NCI-H146 (cell line): ENCODE measurements around the gene EYS.
"Not testable (repeated sequence)": the region's sequence is repeated elsewhere in the genome, so short reads cannot be mapped to it uniquely, and the experiment has no call there.

Source experiments
- DNase-seq: peaks from one replicate; lab custom pipeline; 2025; lab: John Stamatoyannopoulos, UW

Gene EYS

DNA sequence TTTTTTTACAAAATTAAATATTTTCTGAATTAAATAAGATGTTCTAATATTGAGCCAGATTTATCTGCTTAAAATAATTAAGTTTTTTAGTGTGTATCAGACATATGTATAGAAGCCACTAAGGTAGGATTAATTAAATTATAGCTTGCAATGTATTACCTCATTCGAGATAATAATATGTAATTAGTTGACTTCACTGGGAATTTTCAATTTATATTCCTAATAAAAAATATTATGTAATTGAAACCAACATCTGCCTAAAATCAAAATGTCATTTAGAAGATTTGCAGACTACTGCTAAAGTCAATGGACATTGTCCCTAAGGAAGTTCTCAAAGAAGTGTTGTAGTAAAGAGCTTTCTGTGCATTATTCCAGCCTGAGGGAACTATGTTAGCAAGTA, 254.7 kb downstream of the EYS start:
- DNase-seq = no peak

DNA sequence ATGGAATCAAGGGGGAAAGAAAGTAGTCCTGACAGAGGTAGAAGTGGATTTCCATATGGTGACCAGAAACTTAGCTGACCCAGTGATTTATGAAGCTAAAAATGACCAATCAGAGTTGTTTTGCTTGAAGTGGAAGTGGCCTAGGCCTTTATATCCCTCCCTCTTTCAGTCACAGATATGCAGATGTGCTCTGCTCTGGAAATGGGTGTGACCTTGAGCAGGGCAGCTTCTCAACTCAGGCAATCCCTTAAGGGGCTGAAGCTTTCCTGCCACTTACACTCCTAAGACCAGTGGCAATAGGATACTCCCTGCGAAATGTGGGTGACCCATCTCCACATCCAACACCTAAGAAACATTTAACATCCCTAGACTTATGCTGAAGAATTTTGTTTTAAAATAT, 256.6 kb downstream of the EYS start:
- no peak for DNase-seq

DNA sequence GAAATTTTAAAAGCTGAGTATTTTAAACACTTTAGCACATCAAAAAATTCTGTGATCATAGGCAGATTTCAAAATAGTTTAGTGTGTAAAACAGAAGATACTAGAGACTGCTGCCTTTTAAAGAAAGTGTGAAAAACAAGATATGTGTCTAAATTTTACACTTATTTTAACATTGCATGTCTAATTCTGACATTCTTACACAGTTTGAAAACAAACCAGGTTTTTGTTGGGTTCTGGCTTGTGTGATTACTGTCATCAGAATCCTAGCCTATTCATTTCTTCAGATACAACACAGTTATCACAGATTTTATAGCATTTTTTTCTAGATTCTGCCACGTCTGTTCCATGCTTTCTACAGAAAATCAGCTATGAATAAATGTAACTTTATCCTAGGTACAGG, 257.1 kb downstream of the EYS start:
- DNase-seq = no peak

DNA sequence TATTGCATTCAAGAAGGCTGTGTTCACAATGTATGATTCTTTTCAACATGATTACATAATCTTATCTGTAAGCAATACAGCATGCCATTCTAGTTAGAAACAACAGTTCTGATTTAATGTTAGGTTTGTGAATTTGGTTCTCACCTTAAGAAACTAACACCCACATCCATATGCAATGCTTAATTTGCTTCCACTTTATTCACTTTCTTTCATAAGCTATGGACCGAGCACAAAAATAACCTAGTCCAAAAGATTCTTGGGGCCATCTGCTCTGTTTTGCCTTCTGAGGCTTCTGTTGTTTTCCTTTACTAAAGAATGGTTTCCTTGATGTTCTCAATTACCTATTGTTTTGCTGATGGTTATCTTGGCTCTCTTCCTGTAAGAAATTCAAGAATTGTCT, 258.2 kb downstream of the EYS start:
- DNase-seq = no peak

DNA sequence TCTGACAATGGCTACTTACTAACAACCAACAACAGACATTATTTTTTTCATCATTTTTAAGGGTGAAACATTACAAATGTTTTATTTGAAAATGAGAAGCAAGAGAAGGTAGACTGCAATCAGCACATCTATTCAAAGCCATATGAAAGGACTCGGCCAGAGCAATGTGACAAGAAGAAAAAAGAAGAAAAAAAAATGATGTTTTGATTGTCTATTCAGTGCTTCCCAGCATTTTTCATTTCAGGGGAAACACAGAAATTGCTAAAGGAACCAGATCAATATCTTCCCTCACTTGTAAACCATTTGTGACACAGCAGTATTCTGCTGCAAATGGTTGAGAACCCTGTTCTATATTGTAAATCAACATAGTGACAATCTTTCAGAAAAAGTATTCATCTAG, 270.7 kb downstream of the EYS start:
- no peak for DNase-seq

DNA sequence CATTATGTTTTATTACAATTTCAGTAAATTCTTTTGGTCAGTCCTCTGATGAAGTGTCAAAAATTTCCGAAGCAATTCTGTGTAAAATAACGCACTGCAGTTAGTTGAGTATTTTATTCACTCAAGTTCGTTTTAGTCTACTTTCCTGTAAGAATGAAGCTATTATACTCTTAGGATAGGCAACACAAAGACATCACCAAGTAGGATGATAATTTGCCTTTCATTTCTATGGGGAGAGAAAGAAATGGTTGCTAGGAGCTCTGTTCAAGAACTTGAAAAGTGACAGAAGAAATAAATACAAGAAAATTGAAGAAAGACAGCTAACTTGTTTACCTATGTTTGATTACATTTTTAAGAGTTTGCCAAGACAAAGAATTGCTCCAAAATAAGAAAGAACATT, 290.4 kb downstream of the EYS start:
- DNase-seq = no peak

DNA sequence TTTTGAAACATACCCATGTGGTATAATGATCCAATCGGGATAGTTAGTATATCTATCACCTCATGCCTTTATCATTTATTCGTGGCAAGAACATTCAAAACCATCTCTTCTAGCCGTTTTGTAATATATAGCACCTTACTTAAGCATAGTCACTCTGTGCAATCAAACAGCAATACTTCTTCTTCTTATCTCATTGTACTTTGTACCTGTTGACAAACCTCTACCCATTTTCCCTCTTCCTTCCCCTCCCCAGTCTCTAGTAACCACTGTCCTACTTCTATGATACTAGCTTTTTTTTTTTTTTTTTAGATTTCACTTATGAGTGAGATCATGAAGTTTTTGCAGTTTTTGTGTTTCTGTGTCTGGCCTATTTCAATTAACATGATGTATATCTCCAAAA, 296.7 kb downstream of the EYS start:
- DNase-seq = no peak

DNA sequence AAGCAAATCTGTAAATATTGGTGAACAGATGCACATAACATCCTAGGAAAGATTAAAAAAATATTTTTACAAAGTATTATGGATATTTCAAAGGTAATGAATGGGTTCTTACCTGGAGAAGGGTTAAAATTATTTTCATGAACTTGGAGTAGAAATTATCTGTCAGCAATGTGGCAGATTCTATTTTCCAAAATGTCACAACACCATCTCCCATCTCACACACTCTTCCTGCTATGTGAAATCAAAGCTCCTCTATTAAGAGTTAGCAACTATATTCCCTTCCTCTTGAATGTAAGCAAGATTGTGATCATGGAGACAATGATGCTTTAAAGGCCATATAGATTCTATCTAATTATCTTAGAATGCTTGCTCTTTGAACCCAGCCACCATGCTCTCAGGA, 304.5 kb downstream of the EYS start:
- DNase-seq = no peak

DNA sequence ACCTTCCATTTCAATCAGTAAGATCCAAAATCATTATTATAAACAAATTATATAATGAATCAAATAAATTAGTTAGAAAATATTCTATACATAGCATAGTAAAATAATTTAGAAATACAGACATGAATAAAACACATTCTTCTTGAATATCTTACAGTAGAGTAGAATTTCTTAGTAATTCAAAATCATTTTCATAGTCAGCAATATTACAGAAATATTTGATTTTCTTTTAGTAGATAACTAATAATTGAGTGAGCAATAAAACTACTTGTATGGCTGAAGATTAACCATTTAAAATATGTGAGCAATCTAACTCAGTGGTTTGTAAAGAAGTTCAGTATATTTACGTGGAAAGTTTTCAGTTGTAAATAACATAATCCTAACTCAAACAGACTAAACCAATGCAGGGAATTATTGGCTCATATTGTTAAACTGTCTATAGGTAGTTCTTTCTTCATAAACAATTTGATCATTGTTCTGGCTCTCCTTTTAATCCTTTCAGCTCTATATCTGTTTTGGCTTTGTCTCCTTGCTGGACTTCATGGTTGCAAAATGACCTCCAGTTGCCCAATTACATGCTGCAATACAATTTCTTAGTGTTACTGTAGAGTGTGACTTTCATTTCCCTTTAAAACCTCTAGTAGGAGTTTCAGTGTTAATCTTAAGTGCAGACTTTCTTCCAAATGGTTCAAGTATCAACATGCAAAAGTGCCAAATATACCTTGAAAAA, 307.5 kb downstream of the EYS start:
- no peak for DNase-seq

DNA sequence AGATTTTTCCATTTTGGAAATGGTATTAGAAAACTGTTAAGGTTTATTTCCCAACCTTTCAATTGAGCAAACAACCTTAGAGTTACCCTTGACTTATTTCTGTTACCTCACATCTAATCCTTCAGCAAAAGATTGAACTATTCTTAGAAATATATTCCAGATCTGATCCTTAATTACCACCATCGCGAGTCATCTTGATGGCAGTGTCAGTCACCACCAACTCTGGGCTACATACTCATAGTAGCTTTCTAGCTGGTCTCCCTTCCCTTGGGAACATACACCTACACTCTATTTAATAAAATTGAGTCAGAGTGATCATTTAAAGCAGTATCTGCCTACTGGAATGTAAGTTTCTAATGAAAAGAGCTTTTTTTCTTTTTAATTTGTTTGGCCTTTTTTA, 308.2 kb downstream of the EYS start:
- DNase-seq = no peak

DNA sequence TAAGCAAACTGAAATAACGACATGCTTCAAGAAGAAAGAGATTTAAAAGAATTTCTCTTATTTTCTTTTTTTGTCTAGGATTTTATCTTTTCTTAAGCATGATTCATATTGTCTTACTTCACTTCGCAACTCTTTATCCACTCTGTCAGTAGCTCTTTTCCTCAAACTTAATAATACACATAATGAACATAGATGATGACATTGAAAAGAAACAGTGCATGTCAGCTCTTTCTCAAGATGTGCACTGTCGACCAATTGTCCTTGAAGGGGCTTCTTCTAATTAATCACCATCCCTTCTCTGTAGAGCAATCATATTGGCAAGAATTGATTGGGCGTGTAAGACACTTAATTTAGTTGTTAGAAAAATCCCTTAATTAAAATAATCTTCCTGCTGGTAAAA, 356.5 kb downstream of the EYS start:
- DNase-seq = no peak

DNA sequence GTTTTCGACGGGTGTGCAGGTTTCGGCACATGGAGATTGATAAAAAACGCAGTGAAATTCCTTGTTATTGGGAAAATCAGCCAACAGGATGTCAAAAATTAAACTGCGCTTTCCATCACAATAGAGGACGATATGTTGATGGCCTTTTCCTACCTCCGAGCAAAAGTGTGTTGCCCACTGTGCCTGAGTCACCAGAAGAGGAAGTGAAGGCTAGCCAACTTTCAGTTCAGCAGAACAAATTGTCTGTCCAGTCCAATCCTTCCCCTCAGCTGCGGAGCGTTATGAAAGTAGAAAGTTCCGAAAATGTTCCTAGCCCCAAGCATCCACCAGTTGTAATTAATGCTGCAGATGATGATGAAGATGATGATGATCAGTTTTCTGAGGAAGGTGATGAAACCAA, 404.4 kb downstream of the EYS start:
- DNase-seq = not testable (repeated sequence)

DNA sequence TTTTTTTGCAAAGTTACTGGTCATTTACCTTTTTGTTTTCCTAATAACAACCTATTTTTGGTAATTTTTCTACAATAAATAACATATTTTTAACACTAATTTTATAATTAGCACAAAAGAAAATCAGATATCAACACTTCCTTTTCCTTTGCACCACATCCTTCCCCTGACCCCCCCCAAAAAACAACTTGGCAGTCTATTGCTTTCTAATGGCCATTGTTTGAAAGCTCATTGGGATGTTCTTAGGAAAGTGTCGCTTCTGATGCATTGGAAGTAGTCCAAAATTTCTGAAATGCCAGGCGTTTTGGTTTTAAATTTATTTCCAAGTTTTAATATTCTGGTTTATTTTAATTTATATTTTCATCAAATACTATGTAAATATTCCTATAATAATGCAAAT, 407.8 kb downstream of the EYS start:
- no peak for DNase-seq

DNA sequence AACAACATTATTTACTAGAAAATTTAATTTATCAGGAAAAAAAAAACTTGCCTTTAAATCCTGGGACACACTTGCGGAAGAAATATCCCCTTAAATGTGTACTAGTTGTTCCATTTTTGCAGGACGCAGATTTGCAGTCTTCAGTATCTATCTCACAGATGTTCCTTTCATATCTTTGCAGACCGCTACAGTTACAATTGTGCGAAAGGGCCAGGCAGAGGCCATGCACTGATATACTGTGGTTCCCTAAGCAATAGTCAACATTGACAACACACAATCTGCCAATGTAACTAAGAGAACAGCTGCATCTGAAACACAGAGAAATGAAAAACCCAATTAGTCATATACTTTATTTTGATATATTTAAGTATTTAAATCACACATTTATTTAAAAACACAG, 411.2 kb downstream of the EYS start:
- no peak for DNase-seq

DNA sequence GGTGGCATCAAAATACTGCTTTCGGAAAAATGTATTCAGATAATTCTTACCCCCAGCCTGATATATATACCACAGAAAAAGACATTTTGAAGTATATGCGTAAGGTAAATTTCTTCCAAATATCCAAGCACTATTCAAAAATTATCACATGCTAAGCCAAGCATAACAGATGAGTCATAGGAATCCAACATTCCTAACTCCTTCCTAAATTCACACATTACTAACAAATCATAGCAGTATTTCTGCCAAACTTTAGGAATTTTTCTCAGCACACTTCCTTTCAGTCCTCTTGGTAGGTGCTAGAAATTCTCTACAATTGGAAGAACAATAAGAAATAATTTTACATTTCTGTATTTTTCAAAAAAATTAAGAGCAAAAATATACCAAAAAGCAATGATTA, 417.5 kb downstream of the EYS start:
- DNase-seq = no peak

DNA sequence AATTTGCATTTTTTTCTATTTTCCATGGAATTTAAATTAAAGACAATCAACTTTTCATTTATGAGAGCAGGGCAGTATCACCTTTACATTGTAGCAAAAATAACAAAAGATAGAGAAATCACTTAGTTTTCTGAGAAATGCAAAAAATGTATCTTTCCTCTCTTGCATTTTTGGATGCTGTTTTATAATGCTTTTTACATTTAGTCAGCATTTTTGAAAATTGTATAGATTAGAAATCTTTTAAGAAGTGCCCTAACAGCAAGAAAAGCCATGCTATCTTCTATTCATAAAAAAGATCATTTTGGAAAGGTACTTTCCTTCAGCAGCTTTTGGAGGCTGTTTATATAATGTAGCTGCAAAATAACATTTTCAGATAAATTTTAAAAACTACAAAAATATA, 421.8 kb downstream of the EYS start:
- DNase-seq = no peak

DNA sequence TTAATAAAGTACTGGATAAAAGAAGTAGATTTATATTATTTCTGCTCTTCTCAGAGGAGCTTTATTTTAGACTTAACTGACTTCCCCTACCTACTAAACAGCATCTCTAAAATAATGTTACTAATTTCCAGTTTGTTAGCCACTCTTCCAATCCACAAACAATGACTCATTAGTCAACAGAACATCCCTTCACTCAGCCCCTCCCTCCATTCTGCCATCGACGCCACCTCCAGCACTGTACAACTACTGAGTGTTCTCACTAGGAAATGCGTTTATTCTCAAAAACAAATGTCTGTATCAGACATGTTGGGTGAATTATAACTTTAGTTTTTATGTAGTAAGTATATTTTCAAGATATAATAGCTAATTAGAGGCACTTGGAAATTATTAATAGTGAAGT, 427.0 kb downstream of the EYS start:
- no peak for DNase-seq

DNA sequence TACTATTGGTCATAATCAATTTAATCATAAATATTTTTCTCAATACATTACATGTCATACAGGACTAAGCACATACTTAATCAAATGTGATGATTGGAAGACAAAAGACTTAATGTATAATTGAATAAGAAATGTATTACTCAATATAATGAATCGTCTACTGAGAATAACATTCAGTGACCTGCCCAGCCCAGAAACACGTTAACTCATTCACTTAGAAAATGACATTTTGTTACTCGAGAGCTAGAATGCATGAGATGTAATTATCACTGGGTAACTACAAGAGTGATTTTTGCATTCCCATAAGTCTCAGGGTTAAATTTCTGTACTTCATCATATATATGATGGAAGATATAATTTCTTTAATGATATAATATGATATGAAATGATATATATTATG, 444.8 kb downstream of the EYS start:
- no peak for DNase-seq

DNA sequence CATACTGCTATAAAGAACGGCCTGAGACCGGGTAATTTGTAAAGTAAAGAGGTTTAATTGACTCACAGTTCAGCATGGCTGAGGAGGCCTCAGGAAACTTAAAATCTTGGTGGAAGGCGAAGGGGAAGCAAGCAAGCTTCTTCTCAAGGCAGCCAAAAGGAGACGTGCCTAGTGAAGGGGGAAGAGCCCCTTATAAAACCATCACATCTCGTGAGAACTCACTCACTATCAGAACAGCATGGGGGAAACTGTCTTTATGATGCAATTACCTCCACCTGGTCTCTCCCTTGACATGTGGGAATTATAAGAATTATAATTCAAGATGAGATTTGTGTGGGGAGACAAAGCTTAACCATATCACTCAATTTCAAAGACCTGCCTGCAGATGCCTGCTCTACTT, 447.0 kb downstream of the EYS start:
- no peak for DNase-seq

DNA sequence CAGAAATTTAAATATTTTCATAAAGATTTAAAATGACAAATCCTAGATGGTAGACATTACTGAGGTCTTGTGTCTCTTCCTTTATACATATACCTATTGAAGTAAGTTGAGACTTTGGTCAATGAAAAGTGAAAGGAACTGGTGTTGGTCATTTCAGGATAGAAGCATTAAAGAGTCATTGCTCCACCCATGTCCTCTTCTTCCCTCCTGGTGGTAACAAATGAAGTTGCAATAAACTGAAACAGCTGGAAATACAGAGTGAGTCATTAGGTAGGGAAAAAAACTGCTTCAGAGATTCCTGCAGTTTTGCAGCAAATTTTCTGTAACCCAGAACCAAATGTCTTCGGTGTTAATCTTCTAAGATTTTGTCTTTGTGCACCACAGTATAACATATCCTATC, 448.0 kb downstream of the EYS start:
- no peak for DNase-seq

DNA sequence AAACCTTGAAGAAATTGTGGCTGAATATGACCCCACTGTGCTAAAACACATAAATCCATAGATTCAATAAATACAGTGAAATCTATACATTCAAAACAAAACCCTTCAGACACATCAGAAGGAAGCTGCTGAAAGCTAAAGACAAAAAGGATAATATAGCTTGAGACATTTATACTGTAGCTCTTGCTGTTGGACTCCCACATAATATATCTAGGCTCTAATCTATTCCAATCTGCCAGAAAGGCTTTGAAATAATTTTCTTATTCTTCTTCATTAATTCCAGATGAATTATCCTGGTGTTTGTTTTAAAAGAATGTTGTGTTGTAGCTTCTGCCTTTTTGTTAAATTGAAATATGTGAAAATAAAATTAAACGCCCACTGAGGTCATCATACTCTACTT, 454.0 kb downstream of the EYS start:
- no peak for DNase-seq

DNA sequence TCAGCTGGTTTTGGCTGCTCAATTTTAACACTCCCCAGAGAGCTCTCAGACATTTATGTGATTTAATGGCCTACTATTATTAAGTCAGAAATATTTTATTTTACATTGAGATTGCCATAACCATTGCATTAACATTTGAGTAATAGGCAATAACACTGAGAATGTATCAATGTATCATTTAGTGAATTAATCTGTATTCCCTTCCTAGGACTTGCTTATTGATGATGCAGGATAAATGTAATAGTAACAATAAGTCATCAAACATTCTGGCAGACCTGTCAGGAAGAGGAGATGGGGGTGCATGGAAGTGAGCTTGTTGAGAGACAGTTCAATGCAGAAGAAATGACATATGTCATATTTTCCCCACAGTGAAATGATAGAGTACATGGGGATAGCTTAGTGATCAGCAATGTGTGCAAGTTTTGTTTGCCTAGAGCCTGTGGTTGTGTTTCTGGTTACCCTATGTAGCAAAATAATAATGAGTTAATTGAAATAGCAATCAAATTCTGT, 458.9 kb downstream of the EYS start:
- DNase-seq = no peak

DNA sequence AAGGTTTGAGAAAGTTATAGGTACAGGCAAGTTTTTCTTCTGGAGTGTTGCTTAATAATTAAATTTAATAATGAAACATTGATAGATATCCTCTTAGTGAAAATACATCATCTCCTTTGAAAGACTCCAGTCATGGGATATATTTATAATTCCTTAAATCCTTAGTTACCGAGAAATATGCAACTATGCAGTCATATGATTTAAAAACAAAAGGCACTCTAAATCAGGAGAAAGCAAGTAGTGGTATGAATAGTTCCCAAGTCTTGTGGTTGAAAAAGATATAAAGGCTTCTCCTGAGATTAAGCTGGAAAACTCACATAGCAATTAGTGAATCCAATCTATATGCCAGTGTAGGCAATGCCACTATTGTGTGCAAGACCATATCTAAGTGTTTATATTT, 475.4 kb downstream of the EYS start:
- DNase-seq = no peak

DNA sequence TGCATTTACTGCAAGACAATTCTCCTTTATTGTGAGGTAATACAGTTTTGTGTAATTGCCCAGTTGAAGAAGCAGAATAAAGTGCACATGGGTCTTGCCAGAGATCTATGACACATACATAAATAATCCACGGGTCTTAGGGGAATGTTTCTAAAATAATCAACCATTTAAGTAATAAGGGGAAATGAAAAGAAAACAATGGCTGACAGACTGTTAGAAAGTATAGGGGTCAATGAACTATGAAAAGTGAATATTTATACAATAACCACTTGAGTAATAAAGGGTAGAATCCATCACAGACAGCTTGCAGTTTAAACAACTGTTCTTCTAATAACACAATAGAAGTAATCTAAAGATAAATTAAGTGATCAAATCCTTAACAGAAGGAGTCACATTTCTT, 477.2 kb downstream of the EYS start:
- no peak for DNase-seq

DNA sequence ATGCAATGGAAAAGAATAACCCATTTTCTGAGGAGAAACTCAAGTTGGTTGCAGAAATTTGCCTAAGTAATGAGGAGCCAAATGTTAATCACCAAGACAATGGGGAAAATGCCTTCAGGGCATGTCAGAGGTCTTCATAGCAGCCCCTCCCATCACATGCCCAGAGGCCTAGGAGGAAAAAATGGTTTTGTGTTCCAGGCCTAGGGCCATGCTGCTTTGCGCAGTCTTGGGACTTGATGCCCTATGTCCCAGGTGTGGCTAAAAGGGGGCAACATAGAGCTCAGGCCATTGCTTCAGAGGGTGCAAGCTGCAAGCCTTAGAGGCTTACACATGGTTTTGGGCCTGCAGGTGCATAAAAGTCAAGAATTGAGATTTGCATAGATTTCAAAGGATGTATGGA, 485.9 kb downstream of the EYS start:
- DNase-seq = no peak
